Measurements from ENCODE around the gene WIPF3.

- TF ChIP-seq CTCF (conservative IDR thresholded peaks at IDR 0.05; ENCODE audit: low read length) (no peak), EZH2phosphoT487 (IDR thresholded peaks at IDR 0.05; ENCODE audit: borderline replicate concordance) (no peak)
Measured at GRCh38 chr7:29794959-29795629, 11.2 kb upstream of the WIPF3 start.

All from Loucy (cell line).